SK-N-SH (cell line): Measurements from ENCODE around the gene RPS6KB2. TPM values are rescaled to one million over a fixed set of nuclear protein-coding genes. Genes with fewer than 3 reads are reported as not detected.

Experiments
- CTCF ChIA-PET: fragments of 300-600, 350-600 bp; formaldehyde crosslinking; extraction: SDS; loops from one replicate; lab custom pipeline; 2021; lab: Yijun Ruan, JAX
- POLR2A ChIA-PET: fragments of 350-600 bp; sonication (Branson Sonifier 250); formaldehyde crosslinking; extraction: SDS; loops from one replicate; lab custom pipeline; 2020; ENCODE audit warnings: antibody characterized with exemption, inconsistent platforms; lab: Yijun Ruan, JAX
- DNase-seq: peaks from one replicate; pipeline ENCODE4 v3.0.0; 2012
- H2AFZ ChIP-seq: fragments of 200-600 bp; sonication (generic); 2 replicates; pipeline ENCODE4 v1.8.1; 2016; ENCODE audit warnings: antibody characterized with exemption, mild to moderate bottlenecking, low read depth
- H3F3A ChIP-seq: fragments of 200-600 bp; sonication (generic); replicated peaks from 2 replicates; pipeline ENCODE3; 2016; ENCODE audit warnings: antibody characterized with exemption, mild to moderate bottlenecking; ENCODE audit not compliant: insufficient read depth
- H3K27ac ChIP-seq, 2 experiments: fragments of 200-500 bp in 1 of 2; fragments of 200-600 bp in 1 of 2; sonication (Bioruptor generic) in 1 of 2; sonication (generic), shearing (Covaris generic) in 1 of 2; 2 replicates each; pipeline versions ENCODE4 v1.5.1 to v1.6.1; 2014 to 2016; ENCODE audit warnings: low read depth in 2 of 2, inconsistent platforms in 1 of 2, low read length in 1 of 2, mild to moderate bottlenecking in 1 of 2, mixed read lengths in 1 of 2
- H3K27me3 ChIP-seq: fragments of 200-600 bp; sonication (generic), shearing (Covaris generic); 2 replicates; pipeline ENCODE4 v1.6.1; 2016; ENCODE audit warnings: mixed run types; ENCODE audit not compliant: insufficient read depth
- H3K36me3 ChIP-seq, 2 experiments: fragments of 200-500 bp in 1 of 2; fragments of 200-600 bp in 1 of 2; sonication (Bioruptor generic) in 1 of 2; sonication (generic) in 1 of 2; replicated peaks in 1 of 2; 2 replicates each; pipeline versions ENCODE3 to v1.5.1; 2014 to 2016; ENCODE audit warnings: low read length in 1 of 2, mild to moderate bottlenecking in 1 of 2; ENCODE audit not compliant: insufficient read depth in 2 of 2, control insufficient read depth in 1 of 2
- H3K4me1 ChIP-seq, 2 experiments: fragments of 200-500 bp in 1 of 2; fragments of 200-600 bp in 1 of 2; sonication (Bioruptor generic) in 1 of 2; sonication (generic), shearing (Covaris generic) in 1 of 2; 2 replicates each; pipeline versions ENCODE4 v1.5.1 to v1.6.1; 2014 to 2016; ENCODE audit warnings: low read depth in 1 of 2, low read length in 1 of 2, mixed run types in 1 of 2; ENCODE audit not compliant: insufficient read depth in 2 of 2, control insufficient read depth in 1 of 2
- H3K4me2 ChIP-seq: fragments of 200-600 bp; sonication (generic), shearing (Covaris generic); 2 replicates; pipeline ENCODE4 v1.6.1; 2017; ENCODE audit warnings: mixed run types
- H3K4me3 ChIP-seq, 2 experiments: fragments of 200-500 bp in 1 of 2; fragments of 200-600 bp in 1 of 2; sonication (Bioruptor generic) in 1 of 2; sonication (generic), shearing (Covaris generic) in 1 of 2; 2 replicates each; pipeline versions ENCODE4 v1.5.1 to v1.8.1; 2014 to 2016; ENCODE audit warnings: low read depth in 2 of 2, inconsistent platforms in 1 of 2, low read length in 1 of 2, mild to moderate bottlenecking in 1 of 2, mixed read lengths in 1 of 2, moderate library complexity in 1 of 2
- H3K79me2 ChIP-seq: fragments of 200-600 bp; sonication (generic); 2 replicates; pipeline ENCODE4 v1.8.1; 2017; ENCODE audit warnings: mild to moderate bottlenecking; ENCODE audit not compliant: insufficient read depth
- H3K9ac ChIP-seq: fragments of 200-600 bp; sonication (generic); 2 replicates; pipeline ENCODE4 v1.6.1; 2017; ENCODE audit warnings: mixed run types
- H3K9me2 ChIP-seq: fragments of 200-600 bp; sonication (generic); 2 replicates; pipeline ENCODE4 v1.6.1; 2017; ENCODE audit warnings: mixed run types
- H3K9me3 ChIP-seq: fragments of 200-600 bp; sonication (generic); 2 replicates; pipeline ENCODE4 v1.6.1; 2017; ENCODE audit warnings: mixed run types, mild to moderate bottlenecking, moderate library complexity
- H4K20me1 ChIP-seq: fragments of 200-600 bp; sonication (generic); 2 replicates; pipeline ENCODE4 v1.6.1; 2017; ENCODE audit warnings: mild to moderate bottlenecking, mixed run types; ENCODE audit not compliant: insufficient read depth
- EP300 ChIP-seq, 2 experiments: IDR thresholded peaks; 2 replicates each; pipeline versions ENCODE4 v1.4.0 to v1.6.1; 2012; ENCODE audit warnings: borderline replicate concordance in 1 of 2, low read depth in 1 of 2, low read length in 1 of 2
- EZH2phosphoT487 ChIP-seq: fragments of 200-600 bp; sonication (generic); IDR thresholded peaks from 2 replicates; pipeline ENCODE4 v1.6.1; 2017; ENCODE audit warnings: low read depth, mixed run types, mild to moderate bottlenecking, antibody characterized with exemption, moderate library complexity, borderline replicate concordance
- FOSL2 ChIP-seq: IDR thresholded peaks from 2 replicates; pipeline ENCODE4 v1.4.0; 2012; ENCODE audit warnings: low read depth, mild to moderate bottlenecking, moderate library complexity, borderline replicate concordance
- FOXM1 ChIP-seq: IDR thresholded peaks from 2 replicates; pipeline ENCODE4 v1.4.0; 2012; ENCODE audit warnings: low read depth, mild to moderate bottlenecking
- MXI1 ChIP-seq: IDR thresholded peaks from 2 replicates; pipeline ENCODE4 v1.6.1; 2012; ENCODE audit warnings: mild to moderate bottlenecking, low read depth, low read length, improper control_type of control experiment
- NFIC ChIP-seq: IDR thresholded peaks from 2 replicates; pipeline ENCODE4 v1.4.0; 2012; ENCODE audit warnings: borderline replicate concordance
- POLR2AphosphoS5 ChIP-seq: IDR thresholded peaks from 2 replicates; pipeline ENCODE4 v1.6.1; 2012; ENCODE audit warnings: low read depth, low read length
- RXRA ChIP-seq: IDR thresholded peaks from 2 replicates; pipeline ENCODE4 v1.4.0; 2012; ENCODE audit warnings: low read depth, mild to moderate bottlenecking, borderline replicate concordance
- SMC3 ChIP-seq: IDR thresholded peaks from 2 replicates; pipeline ENCODE4 v1.6.1; 2012; ENCODE audit warnings: low read depth, low read length, improper control_type of control experiment
- TEAD4 ChIP-seq: IDR thresholded peaks from 2 replicates; pipeline ENCODE4 v1.4.0; 2012; ENCODE audit warnings: mild to moderate bottlenecking, borderline replicate concordance; ENCODE audit not compliant: insufficient read depth
- YY1 ChIP-seq: IDR thresholded peaks from 2 replicates; pipeline ENCODE4 v1.4.0; 2012; ENCODE audit warnings: low read depth, mild to moderate bottlenecking
- WGBS: methylation state at CpG from one replicate; pipeline ENCODE4 v1.1.6; 2017; ENCODE audit warnings: low lambda C conversion rate; 5-methylcytosine and 5-hydroxymethylcytosine counted together
- polyA plus RNA-seq, 3 experiments: library from polyadenylated mRNA; depleted of rRNA; stranded (reverse); fragments of >200 nt; gene quantifications; 2 replicates each; pipeline ENCODE4 v1.2.3, GENCODE V29; 2012
- TF ChIP-seq, protein P1 (sequence below): IDR thresholded peaks from 2 replicates; pipeline ENCODE4 v1.4.0; 2012; ENCODE audit warnings: low read depth, borderline replicate concordance
- TF ChIP-seq, protein P2 (sequence below): IDR thresholded peaks from 2 replicates; pipeline ENCODE4; 2012
- TF ChIP-seq, protein P3 (sequence below): fragments of 200-600 bp; sonication (generic); IDR thresholded peaks from 2 replicates; pipeline ENCODE4 v1.6.1; 2017; ENCODE audit warnings: antibody characterized with exemption, mild to moderate bottlenecking, moderate library complexity
- TF ChIP-seq, protein P4 (sequence below): IDR thresholded peaks from 2 replicates; pipeline ENCODE4 v1.6.1; 2012; ENCODE audit warnings: mild to moderate bottlenecking, low read depth, low read length, moderate library complexity
- TF ChIP-seq, protein P5 (sequence below): IDR thresholded peaks from 2 replicates; pipeline ENCODE4 v1.4.0; 2012; ENCODE audit warnings: low read depth

The RPS6KB2 gene
- polyA plus RNA-seq, 1 of the 3 experiments (the other 2 are of a cell fraction): 52.0 TPM

DNA sequence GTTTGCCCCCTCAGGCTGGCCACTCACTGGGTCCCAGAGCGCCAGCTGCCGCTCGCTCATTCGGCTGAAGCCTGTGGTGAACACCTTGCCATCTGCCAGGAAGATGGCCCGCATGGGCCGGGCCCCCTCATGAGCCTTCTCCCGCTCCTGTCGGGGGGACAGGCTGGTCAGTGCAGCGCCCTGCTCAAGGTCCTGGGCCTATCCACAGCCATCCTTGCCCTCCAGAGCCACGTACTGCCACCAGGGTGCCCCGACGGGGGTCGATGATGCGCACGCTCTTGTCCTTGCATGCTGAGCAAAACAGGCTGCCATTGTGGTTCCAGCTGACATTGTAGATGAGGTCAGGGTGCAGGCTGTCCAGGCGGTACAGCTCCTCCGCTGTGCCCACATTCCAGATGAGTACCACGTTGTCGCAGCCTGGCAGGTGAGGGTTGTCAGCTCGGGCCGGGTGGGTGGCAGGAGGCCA, 12.8 kb downstream of the RPS6KB2 start:
- no peaks in the 10 kb centered on the region for H3K27me3 ChIP-seq
- no peaks in the 10 kb centered on the region for H3K9me2 ChIP-seq
- TF ChIP-seq, protein P1, sequence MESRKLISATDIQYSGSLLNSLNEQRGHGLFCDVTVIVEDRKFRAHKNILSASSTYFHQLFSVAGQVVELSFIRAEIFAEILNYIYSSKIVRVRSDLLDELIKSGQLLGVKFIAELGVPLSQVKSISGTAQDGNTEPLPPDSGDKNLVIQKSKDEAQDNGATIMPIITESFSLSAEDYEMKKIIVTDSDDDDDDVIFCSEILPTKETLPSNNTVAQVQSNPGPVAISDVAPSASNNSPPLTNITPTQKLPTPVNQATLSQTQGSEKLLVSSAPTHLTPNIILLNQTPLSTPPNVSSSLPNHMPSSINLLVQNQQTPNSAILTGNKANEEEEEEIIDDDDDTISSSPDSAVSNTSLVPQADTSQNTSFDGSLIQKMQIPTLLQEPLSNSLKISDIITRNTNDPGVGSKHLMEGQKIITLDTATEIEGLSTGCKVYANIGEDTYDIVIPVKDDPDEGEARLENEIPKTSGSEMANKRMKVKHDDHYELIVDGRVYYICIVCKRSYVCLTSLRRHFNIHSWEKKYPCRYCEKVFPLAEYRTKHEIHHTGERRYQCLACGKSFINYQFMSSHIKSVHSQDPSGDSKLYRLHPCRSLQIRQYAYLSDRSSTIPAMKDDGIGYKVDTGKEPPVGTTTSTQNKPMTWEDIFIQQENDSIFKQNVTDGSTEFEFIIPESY: no peak
- TF ChIP-seq YY1: no peak
- TF ChIP-seq EP300 (IDR thresholded peaks at IDR 0.05; ENCODE audit: borderline replicate concordance in 1 of 2, low read depth in 1 of 2, low read length in 1 of 2): no peak
- TF ChIP-seq, protein P2, sequence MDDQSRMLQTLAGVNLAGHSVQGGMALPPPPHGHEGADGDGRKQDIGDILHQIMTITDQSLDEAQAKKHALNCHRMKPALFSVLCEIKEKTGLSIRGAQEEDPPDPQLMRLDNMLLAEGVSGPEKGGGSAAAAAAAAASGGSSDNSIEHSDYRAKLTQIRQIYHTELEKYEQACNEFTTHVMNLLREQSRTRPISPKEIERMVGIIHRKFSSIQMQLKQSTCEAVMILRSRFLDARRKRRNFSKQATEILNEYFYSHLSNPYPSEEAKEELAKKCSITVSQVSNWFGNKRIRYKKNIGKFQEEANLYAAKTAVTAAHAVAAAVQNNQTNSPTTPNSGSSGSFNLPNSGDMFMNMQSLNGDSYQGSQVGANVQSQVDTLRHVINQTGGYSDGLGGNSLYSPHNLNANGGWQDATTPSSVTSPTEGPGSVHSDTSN: no peak
- TF ChIP-seq FOXM1: no peak
- TF ChIP-seq FOSL2: no peak
- TF ChIP-seq, protein P3, sequence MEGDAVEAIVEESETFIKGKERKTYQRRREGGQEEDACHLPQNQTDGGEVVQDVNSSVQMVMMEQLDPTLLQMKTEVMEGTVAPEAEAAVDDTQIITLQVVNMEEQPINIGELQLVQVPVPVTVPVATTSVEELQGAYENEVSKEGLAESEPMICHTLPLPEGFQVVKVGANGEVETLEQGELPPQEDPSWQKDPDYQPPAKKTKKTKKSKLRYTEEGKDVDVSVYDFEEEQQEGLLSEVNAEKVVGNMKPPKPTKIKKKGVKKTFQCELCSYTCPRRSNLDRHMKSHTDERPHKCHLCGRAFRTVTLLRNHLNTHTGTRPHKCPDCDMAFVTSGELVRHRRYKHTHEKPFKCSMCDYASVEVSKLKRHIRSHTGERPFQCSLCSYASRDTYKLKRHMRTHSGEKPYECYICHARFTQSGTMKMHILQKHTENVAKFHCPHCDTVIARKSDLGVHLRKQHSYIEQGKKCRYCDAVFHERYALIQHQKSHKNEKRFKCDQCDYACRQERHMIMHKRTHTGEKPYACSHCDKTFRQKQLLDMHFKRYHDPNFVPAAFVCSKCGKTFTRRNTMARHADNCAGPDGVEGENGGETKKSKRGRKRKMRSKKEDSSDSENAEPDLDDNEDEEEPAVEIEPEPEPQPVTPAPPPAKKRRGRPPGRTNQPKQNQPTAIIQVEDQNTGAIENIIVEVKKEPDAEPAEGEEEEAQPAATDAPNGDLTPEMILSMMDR: no peak
- no peak for TF ChIP-seq TEAD4
- TF ChIP-seq, protein P4, sequence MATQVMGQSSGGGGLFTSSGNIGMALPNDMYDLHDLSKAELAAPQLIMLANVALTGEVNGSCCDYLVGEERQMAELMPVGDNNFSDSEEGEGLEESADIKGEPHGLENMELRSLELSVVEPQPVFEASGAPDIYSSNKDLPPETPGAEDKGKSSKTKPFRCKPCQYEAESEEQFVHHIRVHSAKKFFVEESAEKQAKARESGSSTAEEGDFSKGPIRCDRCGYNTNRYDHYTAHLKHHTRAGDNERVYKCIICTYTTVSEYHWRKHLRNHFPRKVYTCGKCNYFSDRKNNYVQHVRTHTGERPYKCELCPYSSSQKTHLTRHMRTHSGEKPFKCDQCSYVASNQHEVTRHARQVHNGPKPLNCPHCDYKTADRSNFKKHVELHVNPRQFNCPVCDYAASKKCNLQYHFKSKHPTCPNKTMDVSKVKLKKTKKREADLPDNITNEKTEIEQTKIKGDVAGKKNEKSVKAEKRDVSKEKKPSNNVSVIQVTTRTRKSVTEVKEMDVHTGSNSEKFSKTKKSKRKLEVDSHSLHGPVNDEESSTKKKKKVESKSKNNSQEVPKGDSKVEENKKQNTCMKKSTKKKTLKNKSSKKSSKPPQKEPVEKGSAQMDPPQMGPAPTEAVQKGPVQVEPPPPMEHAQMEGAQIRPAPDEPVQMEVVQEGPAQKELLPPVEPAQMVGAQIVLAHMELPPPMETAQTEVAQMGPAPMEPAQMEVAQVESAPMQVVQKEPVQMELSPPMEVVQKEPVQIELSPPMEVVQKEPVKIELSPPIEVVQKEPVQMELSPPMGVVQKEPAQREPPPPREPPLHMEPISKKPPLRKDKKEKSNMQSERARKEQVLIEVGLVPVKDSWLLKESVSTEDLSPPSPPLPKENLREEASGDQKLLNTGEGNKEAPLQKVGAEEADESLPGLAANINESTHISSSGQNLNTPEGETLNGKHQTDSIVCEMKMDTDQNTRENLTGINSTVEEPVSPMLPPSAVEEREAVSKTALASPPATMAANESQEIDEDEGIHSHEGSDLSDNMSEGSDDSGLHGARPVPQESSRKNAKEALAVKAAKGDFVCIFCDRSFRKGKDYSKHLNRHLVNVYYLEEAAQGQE: no peak
- no peak for TF ChIP-seq SMC3
- no peak for TF ChIP-seq EZH2phosphoT487
- no peak for TF ChIP-seq NFIC
- TF ChIP-seq, protein P5, sequence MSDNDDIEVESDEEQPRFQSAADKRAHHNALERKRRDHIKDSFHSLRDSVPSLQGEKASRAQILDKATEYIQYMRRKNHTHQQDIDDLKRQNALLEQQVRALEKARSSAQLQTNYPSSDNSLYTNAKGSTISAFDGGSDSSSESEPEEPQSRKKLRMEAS: no peak
- no peak for TF ChIP-seq POLR2AphosphoS5
- no peak for TF ChIP-seq RXRA
- TF ChIP-seq MXI1: no peak
- H3K27ac ChIP-seq: no peak overlapping the region
- H3K79me2 ChIP-seq: peaks cover 12% of the 10 kb centered on the region; the same call in 1 of the 2 replicates
- no peak for DNase-seq
- H3K4me2 ChIP-seq: no peak overlapping the region
- ChIA-PET CTCF (interaction anchor here (0.7 kb wide), 1 partner anchor 13 kb away, joined by 3 read pairs; no protein-coding TSS in a partner anchor), POLR2A (interaction anchor here (0.7 to 1.7 kb wide), 3 partner anchors 10 to 40 kb away, joined by 3 to 4 read pairs (median 3); partner anchors contain the start of genes PPP1CA and RPS6KB2)
- H3K36me3 ChIP-seq: peaks cover 0 to 31% of the 10 kb centered on the region in 2 experiments
- H3K9me3 ChIP-seq: no peaks in the 10 kb centered on the region
- no peak overlapping the region for H3K4me3 ChIP-seq
- H2AFZ ChIP-seq: no peak overlapping the region
- 97% methylated on average over 13 of the region's 21 CpGs for WGBS
- no peaks in the 10 kb centered on the region for H4K20me1 ChIP-seq
- H3K9ac ChIP-seq: no peak overlapping the region
- no peaks in the 10 kb centered on the region for H3F3A ChIP-seq
- peaks cover 4 to 11% of the 10 kb centered on the region in 2 experiments; a peak in 3 of 4 replicates for H3K4me1 ChIP-seq
